Cerebellar nuclear complex (tissue), 1 donor: Measurements from ENCODE around the gene ARHGDIG.

Experiments used
- DNase-seq, 2 experiments: peaks; one replicate each; lab custom pipeline; 2025; lab: John Stamatoyannopoulos, UW

Gene ARHGDIG

DNA sequence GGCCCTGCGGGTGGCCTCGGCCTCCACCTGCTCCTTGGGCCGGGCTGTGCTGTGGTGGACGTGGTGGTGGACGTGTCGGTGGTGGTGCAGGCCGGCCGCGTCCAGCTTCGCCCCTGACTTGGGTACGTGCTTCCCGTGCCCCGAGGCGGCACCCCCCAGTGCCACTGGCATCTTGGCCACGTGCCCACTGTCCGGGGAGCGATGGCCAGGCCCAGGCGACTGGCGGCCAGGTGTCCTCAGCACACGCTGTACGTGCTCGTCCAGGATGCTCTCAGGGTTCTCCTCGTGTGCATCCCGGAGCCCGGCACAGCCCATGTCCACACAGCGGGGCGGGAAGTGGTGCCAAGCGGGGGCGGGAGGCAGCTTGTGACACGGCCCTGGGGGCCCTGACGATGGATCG is 17.4 kb downstream of the ARHGDIG start:
- DNase-seq: no peak

GRCh38 chr16:301235-301634 is 20.8 kb downstream of the ARHGDIG start:
- no peak for DNase-seq

DNA sequence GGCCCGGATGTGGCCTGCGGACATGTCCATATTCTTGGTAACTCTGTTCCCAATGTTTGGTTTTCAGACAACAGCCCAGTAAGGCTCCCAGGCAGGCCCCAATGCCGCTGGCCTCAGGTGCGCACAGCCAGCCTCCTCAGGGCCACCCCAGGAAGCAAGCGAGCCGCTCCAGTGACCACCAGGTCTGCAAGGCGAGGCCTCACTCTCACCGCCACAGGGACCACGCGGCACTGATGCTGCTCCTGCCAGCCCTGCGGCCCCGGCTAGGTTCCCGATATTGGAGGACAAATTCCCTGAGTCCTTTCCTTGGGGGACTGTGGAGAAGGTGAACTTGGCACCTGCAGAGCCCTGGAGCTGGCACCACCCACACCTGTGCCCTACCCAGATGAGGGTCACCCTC is 21.6 kb downstream of the ARHGDIG start:
- DNase-seq: no peak

GRCh38 chr16:303760-304505 is 23.5 kb downstream of the ARHGDIG start:
- DNase-seq: no peak

- no peak for DNase-seq
Observed at GRCh38 chr16:305916-306626, 25.7 kb downstream of the ARHGDIG start.

DNA sequence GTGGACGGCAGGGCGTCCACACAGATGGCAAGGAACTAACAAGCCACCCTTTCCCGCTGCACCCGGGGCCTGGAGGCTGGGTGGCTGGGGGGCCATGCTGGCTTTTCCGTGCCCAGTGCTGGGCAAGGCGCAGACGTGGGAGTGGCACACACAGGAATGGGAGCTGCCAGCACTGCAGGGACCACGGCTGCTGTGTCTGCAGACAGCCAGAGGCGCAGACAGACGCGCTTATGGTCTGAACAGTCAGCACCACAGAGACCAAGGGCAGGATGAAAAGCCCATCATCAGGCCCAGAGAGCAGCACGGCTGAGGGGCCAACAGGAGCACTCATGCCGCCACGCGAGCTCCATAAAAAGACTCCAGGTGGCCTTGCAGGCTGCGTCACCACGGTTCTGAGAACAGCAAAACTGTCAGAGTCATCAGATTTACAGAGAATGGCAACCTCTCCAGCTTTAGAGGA is 26.6 kb downstream of the ARHGDIG start:
- no peak for DNase-seq

GRCh38 chr16:307691-308312 is 27.4 kb downstream of the ARHGDIG start:
- DNase-seq: no peak

DNA sequence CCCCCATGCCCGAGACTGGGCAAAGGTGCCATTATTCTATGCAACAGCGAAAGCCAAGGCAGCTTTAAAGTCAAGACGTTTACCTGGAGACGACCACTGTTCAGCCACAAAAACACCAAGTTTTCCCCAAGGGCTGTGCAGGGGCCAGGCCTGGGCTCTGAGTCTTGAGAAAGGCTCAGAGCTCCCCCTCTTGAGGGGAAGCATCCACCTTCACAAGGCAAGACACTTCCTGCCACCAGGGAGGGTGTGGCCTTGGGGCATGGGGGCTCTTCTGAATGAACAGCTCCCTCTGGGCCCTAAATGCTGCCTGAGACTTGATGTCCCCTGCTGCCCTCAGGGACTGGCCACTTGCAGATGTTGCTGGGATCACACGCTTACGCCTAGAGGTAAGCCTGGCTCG is 29.1 kb downstream of the ARHGDIG start:
- DNase-seq: no peak

GRCh38 chr16:311725-312124 is 31.3 kb downstream of the ARHGDIG start:
- DNase-seq: no peak

DNA sequence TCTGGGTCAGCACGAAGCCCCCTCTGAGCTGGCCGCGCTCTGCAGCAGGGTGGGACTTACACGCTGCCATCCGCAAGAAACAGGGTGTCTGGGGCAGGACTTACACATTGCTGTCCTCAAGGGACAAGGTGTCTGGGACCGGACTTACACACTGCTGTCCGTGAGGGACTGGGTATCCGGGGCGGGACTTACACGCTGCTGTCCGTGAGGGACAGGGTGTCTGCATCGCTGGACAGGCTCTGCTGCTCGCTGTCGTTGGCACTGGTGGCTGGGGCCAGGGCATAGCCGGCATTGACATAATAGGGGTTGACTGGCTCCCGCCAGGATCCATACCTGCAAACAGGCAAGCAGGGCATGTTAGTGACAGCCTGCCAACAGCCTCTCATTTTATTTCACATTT is 34.0 kb downstream of the ARHGDIG start:
- DNase-seq: no peak

DNA sequence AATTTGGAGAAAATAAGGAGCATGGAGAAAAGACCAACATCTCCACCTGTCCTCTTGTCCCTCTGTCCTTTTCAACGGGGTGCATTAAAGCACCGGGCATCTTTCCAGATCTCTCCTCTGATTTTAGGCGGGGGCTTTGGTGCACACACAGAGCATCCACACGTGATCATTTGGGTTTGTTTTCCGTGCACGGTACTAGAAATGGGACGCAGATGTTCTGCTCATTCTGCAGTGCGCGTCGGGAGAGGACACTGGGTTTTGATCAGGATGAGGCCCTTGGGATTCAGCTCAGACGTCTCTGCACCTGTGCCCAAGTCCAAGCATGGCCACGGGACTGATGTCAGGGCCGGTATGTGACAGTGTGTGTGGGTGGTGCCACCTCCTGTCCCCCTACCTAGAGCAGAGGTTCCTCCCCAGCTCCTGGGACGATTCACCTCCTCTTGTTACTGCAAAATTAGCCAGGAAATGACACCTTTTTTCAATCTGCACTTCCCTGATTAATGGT is 34.5 kb downstream of the ARHGDIG start:
- no peak for DNase-seq

GRCh38 chr16:316741-317464 is 36.5 kb downstream of the ARHGDIG start:
- no peak for DNase-seq

DNA sequence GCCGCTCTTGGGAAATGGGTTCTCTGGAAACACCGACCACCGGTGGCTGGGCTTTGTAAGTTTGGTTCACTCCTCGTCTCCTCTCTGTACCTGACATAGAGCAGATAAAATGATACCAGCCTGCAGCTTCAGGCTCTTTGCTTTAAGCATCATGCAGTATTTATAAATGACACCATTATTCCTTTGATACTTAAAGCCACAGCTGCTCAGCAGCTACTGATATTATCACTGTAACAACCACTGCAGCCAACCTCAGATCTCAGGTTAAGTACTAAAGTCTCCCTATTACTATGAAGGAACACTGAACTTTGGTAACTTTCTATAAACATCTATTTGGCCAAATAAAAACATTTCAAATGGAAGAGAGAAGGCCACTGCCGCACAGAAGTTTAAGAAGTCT is 37.2 kb downstream of the ARHGDIG start:
- no peak for DNase-seq

- DNase-seq: no peak
Observed at GRCh38 chr16:318628-319027, 38.2 kb downstream of the ARHGDIG start.

DNA sequence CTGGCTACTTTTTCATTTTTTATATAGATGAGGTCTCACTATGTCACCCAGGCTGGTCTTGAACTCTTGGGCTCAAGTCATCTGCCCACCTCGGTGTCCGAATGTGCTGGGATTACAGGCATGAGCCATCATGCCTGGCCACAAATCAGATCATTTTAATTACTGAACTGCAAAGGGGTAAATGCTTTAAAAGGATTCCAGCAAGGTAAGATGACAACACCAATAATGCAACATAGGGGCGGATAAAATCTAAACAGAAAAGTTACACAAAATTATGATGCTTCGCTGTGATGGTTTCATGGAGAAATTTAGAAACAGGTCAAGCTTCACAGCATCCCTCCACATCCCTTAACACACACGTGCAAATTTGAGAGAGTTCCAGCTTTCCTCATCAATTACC is 39.8 kb downstream of the ARHGDIG start:
- DNase-seq: no peak

- no peak for DNase-seq
Observed at GRCh38 chr16:321532-321931, 41.1 kb downstream of the ARHGDIG start.

GRCh38 chr16:322476-323143 is 42.2 kb downstream of the ARHGDIG start:
- no peak for DNase-seq

- no peak for DNase-seq
Observed at GRCh38 chr16:324201-324450, 43.7 kb downstream of the ARHGDIG start.

DNA sequence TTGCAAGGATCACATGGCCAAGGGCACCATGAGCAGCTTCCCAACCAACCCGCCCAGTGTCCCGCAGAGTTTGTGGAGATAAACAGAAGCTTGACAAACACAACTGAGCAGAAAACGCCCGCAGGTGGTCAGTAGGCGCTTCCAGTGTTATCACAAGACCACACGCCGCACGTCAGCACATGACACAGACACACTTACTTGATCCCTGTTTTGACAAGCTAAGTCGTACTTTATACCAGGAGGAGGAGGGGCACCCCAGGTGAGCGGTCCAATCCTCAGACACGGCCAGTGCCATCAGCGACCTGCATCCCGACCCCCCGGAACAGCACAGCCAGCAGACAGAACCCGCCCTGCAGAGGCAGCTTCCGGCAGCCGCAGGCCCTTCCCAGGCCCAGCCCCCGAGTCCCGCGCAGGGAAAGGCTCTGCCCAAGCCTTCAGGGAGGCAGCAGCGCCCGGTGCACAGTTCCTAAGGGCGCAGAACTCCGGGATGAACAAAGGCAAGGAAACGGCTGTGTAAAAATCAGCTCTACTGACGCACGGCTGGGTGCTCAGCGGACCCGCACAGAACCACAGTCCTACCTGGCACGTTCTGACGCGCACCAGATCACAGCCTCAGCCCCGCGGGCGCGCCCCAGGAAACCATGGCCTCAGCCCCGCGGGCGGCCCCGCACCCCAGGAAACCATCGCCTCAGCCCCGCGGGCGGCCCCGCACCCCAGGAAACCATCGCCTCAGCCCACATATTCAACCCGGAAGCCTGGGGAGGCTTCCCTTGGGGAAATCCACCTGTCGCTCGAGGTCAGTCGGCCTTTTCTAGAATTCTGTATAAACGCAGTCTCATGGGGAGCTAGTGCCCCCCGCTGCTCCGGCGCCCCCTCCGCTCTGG is 44.3 kb downstream of the ARHGDIG start:
- no peak for DNase-seq

- DNase-seq: no peak
Observed at GRCh38 chr16:325375-326145, 45.2 kb downstream of the ARHGDIG start.
